Right forelimb (tissue), 1 donor: Measurements from ENCODE around the gene DDT.
"Not testable (repeated sequence)": the region's sequence is repeated elsewhere in the genome, so short reads cannot be mapped to it uniquely, and the experiment has no call there.

Source experiments
- DNase-seq: peaks from one replicate; pipeline ENCODE4 v3.0.0-alpha.2; 2018

Gene DDT

DNA sequence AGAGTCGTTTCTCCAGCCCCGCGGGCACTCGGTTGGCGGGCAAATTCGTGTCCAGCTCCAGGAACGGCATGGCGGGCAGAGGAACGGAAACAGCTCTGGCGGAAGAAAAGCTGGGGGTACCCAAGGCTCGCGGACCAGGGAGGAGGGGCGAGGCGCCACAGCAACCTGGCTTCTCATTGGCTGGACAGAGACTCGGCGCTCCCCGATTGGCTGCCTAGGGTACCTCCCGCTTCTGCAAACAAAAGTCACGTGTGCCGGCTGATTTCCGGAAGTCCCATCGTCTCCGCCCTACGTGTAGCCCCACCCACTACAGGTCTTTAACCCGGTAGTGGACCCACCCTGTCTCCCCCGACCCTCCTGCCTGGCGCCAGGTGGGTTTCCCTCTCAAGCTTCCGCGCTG, at the start of gene DDT:
TSS of gene DDT (minus strand) at position 97 of the 400 bp plus-strand sequence. CDS start at position 70, 27 bp downstream.
- DNase-seq, result not testable (repeated sequence)

DNA sequence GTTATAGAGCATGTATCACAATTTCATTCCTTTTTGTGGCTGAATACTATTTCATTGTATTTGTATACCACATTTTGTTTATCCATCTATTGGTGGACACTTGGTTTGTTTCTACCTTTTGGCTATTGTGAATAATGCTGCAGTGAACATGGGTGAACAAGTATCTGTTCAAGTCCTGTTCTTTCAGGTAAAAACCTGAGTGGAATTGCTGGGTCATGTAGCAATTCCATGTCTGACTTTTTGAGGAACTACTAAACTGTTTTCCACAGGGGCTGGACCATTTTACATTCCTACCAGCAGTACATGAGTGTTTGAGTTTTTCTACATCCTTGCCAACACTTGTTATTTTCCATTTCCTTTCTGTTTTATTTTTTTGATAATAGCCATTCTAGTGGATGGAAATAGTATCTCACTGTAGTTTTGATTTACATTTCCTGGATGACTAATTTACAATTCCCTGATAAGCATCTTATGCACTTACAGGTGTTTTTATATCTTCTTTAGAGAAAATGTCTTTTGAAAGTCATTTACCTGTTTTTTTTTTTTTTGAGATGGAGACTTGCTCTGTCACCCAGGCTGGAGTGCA, 49.1 kb upstream of the DDT start:
- DNase-seq, result no peak

DNA sequence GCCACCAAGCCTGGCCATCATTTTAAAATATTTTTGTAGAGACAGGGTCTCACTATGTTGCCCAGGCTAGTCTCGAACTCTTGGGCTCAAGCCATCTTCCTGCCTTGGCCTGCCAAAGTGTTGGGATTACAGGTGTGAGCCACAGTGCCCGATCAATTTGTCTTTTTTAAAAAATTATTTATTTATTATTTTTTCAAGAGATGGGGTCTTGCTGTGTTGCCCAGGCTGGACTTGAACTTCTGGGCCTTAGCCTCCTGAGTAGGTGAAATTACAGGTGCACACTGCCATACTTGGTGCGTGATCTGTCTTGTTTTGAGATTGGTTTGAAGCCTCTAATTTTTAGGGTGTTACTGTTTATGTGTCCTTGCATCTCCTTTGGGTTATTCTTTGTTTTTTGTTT, 47.1 kb upstream of the DDT start:
- DNase-seq, result no peak

DNA sequence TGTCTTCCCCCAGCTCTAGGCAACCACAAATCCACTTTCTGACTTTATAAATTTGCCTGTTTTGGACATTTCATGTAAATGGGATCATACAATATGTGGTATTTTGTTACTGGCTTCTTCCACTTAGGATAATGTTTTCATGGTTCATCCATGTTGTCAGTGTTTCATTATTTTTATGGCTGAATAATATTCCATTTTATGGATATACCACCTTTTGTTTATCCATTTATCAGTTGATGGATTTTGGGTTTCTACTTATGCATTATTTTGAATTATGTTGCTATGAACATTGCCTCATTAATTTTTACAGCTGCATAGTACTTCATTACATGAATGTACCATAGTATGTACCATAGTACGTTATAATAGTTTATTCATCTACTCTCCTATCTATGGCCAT, 41.9 kb upstream of the DDT start:
- DNase-seq, result no peak

DNA sequence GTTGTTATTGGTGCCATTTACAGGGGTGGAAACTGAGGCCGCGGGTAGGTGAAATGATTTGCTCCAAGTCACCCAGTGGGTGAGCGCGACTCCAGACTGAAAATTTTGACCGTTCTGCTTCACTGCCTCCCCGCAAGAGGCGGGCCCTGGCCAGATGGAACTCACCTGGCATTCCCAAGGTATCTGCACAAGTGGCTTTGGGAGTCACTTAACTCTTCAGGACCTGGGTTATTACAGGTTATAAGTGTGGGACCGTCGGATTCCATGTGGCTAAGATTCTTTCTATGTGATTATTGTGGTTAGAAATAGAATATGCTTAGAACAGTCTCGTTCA, 37.5 kb upstream of the DDT start:
- DNase-seq, result no peak

DNA sequence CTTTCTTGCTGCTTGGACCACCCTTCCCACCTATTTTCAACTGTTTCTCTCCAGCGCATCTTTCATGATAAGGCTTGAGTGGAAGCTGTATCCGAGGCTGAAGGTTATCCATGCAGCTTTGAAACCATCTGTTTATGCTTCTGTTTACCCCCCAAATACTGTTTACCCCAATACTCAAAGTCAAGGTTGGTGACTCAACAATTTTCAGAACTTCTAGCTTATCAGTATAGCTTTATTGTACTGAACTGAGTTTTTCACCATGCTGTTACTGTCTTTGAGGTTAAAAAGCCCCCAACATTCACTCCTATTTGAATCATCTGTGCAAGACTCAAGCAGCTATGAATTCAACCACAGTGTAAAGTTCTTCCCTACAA, 35.8 kb upstream of the DDT start:
- no peak for DNase-seq

DNA sequence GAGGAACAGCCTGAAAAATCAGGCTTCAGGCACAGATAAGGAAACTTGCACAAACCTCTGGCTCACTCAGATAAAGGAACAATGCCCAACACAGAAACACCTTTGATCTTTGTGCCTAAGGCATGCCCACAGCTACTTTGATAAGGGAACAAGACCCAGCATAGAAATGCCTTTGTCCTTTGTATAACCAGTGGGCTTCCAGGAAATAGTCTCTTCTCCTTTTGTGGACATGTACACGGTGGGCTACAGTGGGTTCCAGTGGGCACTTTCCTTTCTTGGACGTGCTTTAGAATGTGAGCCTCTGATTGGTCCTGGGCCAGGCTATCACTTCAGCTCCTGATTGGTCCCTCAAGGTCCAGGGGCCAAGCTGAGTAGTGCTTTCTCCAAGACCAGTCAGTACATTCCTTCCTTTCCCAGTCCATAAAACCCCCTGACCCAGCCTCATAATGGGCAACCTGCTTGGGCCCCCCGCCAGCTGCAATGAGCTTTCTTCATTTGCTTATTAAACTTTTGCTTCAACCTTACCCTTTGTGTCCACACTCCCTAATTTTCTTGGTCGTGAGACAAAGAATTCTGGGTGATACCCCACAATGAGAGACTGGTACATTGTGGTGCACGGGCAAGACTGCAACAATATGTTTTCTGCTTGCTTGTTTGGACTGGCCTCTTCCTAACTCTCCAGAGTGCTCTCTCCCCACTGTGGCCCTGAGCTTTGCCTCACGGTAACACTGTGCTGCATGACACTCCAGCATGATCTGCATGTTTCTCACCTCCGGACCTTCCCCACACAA, 35.2 kb upstream of the DDT start:
- no peak for DNase-seq

DNA sequence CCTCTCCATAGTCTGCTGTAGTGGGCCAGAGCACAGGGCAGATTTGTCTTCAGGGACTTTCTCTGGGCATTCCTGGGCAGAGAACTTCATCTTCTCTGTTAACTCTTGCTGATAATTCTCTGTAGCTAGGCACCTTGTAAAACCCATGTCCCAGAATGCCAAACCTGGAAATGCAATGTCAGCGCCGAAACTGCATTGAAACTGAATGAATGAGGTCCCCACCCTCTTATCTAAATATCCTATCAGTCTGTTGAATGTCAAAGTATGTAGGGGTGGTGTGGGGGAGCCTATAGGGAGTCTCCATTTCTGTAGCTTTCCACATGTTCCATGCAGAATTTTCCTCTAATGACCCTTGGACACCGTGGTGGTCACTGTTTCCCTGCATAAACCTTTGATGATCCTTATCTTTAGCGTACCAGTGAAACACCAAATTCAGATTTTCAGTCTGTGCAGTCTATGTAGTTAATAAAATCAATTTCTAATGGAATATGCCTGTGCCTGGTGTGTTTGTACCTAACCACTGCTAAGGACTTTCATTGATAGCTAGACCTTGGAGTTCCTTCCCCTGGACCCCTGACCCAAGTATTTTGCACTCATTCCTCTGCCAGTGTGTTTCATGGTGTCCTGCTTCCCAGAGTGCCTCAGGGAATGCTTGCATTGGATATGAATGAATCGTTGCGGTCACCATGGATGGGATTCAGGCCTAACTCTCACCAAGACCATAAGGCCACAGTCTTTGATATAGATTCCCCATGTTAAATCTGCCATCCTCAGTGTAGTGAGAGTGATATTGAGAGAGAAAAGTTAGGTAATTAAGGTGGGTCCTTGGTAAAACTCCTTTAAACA, 34.4 kb upstream of the DDT start:
- DNase-seq, result no peak

DNA sequence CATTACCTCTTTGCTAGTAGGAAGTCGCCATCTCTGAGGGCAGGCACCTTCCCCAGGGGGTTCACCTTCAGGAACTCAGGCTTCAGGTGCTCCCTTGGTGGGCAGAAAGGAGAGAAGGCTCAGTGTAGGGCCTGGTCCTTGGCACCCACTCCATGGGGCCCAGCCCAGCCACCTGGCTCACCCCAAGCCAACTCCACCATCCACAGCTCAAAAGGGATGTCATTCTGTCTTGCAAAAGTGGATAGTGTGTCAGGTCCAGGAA, 33.7 kb upstream of the DDT start:
- DNase-seq, result no peak

DNA sequence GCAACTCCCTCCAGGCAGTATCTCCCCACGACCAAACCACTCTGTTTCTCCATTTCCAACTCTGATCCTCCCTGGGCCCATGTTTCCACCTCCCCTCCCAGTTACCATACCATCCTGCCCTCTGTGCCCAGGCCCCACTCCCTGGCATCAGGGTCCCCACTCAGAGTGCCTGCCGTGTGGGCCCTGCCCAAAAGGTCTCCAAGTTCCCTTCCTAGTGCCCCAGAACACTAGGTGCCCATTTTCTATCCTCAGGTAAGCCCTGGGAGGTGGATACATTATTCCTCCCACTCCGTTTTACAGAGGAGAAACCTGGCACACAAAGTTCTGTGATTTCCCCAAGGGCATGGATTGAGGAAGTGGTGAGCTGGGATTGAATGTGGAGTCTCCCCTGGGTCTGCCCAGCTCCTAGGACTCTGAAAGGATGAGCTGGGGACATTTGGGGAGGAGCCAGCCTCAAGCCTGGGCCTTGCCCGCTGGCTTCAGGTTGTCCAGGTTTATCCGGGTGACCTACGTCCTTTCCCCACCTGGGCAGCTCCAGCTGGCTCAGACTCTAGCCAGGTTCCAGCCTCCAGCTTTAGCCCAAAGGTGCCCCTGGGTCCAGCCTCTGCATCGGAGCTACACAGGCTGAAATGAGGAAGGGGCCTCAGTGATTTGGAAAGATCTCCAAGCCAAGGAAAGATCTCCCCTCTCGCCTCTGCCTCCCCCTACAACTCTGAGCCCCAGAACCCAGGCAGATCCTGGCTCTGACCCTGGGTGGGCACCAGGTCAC, 33.2 kb upstream of the DDT start:
- DNase-seq, result no peak

DNA sequence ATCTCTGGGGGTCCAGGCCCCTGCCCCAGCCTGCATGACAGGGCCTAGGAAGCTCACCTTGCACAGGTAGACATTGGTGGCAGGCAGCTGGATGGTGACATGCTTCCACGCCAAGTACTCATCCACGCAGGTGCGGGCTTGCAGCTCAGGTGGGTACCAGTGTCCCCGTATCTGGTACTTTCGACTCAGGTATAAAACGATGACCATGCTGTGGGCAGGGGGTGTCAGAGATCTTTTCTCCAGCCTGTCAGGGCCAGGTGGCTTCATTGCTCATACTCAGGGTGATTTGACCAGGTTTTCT, 32.6 kb upstream of the DDT start:
- no peak for DNase-seq

DNA sequence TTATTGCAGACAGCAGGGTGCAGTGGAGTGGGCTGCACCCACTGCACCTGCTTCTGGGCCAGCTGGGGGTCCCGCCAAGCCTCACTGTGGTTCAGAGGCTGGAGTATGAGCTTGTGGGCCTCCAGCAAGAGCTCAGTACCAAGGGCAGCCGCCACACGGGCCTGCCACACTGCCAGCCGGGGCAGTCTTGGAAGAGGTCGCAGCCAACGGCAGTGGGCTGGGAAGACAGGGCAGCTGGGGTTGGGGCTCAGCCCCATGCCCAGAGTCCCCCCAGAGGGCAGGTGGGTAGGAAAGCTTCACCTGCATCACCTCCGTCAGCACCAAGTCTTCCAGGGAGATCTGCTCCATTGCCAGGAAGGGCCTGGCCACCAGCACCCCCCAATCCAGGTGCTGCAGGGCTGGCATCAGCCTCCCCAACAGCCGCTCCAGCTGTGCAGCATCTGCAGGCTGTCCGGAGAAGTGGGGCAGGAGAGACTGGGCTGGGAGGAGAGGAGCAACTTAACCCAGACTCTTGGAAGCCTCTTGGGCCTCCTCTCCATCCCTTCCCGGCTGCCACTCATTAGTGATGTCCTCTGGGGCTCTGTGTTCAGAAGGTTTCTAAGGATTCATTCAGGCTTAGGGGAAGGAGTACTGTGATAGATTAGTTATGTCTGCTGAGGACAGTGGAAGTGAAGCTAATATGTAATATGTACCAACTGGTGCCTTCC, 32.1 kb upstream of the DDT start:
- no peak for DNase-seq

DNA sequence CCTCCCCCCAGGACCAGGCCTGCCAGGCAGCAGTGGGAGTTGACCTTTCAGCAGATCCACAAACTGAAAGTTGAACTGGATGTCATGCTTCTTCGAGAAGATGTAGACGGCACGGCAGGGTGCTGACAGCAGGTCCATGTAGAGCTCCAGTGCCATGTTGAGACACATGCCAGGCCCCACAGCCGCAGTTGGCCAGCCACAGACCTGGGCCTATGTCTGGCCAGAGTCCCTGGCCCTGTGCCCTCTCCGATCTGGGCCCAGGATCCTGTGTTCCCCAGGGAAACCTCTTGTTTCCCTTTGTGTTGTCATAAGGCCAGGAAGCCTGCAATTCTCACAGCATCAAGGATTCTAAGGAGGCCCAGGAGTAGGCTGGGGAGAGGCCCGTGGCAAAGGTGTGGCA, 31.0 kb upstream of the DDT start, which contains the start of gene GSTT4:
TSS of gene GSTT4 (minus strand) at position 253 of the 400 bp plus-strand sequence. CDS start at position 156, 97 bp downstream.
- no peak for DNase-seq

DNA sequence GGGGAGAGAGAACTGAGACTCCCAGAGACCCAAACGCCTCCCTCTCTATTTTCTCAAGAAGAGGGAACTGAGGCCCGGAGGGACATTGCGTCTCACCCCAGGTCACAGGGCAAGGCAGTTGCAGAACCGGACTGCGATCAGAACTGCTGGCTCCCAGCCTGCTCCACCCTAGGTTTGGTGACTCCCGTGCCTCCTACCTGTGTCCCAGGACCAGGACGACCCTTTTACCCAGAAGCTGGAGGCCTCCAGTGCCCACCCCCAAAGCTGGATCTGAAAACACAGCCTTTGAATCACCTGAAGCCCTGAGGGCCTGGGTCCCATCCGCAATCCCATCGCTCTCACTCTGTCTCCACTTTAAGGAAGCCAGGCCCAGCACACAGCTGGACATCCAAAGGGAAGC, 29.6 kb upstream of the DDT start:
- no peak for DNase-seq

DNA sequence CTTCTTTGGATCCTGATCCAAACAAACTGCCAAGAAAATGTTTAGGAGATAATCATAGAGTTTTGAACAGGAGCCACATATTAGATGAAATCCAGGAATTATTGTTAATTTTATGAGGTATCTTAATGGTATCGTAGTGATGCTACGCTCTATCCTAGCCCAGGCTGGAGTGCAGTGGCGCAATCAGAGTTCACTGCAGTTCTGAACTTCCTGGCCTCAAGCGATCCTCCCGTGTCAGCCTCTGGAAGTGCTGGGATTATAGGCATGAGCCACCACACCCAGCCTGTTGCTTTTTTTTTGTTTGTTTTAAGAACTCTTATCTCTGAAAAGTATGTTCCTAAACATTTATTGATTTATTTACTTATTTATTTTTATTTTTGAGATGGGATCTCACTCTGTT, 28.6 kb upstream of the DDT start:
- DNase-seq, result no peak

DNA sequence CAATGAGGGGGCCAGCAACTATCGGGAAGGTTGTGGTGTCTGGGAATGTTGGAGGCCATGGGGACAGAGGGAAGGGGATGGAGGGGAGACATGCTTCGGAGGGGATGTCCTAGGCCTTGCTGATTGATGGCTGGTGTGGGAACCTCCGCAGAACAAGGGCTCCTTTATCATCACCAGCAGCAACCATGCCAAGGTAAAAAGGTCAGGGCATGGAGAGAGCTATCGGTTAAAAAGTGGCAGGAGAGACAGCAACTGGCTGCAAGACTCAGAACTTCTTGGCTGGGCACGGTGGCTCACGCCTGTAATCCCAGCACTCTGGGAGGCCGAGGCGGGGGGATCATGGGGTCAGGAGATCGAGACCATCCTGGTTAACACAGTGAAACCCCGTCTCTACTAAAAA, 28.0 kb upstream of the DDT start:
- DNase-seq, result no peak

DNA sequence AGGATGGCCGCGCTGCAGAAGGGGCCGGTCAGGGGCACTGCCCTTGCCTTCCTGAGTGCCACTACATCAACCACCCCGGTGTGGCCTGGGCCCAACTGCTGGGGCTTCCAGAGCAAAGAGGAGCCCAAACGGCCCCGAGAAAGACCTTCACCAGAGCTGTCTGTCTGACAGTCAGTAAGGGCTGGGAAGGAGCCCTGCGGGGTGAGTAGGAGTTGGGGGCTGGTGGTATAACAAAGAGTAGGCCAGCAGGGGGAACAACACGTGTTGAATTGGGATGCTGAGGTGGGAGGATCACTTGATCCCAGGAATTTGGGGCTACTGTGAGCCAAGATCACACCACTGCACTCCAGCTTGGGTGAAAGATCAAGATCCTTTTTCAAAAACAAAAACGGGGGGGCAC, 27.1 kb upstream of the DDT start:
- no peak for DNase-seq

DNA sequence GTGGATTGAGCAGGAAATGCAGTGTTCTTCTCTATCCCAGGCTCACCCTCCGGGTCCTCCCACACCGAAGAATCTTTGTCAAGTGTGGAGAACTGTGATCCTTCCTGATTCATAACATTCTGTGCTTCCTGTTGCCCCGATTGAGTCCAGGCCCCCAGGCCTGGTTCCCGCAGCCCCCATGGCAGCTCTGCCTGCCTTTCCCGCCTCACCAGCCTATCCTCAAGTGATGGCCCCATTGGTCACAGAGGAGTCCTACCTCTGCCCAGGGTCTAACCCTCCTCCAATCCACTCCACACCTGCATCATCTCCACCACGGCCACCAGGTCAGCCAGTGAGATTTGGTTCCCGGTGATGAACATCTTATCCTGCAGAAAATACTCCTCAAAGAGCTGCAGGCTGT, 25.5 kb upstream of the DDT start:
- not testable (repeated sequence) for DNase-seq

DNA sequence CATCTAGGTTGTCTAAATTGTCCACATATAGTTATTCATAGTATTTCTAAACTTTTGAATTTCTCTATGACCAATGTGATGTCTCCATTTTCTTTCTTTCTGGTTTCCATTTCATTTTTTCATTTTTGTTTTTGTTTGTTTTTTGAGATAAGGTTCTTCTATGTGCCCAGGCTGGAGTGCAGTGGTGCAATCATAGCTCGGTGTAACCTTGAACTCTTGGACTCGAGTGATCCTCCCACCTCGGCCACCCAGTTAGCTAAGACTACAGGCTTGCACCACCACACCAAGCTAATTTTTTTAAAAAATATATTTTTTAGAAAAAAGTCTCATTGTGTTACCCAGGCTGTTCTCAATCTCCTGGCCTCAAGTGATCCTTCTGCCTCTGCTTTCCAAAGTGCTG, 22.9 kb upstream of the DDT start:
- DNase-seq, result no peak

DNA sequence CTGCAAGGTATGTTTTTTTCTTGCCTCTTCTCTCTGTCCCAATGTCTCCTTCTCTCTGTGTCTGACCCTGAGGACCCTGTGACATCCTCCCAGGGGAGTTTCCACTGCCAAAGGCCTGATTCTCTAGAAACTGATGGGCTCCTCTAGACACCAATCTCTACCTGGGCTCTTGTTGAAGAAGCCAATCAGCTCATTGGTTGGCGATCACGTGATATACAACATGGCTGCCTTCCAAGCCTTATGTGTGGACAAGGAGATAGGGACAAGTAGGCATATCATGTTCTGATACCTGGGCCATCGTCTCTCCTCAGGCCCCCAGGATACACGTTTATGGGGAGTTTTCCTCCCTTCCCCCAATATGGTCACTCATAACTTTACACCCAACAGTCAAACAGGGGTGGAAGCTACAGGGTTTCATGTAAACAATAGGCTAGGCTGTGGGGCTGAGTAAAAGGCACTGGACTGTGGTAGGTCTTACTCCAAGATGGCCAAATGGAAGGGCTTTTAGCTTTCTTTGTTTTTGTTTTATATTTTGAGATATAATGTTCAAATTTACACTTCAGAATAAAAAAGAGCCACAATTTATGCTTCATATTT, 19.4 kb upstream of the DDT start:
- DNase-seq, result not testable (repeated sequence)

DNA sequence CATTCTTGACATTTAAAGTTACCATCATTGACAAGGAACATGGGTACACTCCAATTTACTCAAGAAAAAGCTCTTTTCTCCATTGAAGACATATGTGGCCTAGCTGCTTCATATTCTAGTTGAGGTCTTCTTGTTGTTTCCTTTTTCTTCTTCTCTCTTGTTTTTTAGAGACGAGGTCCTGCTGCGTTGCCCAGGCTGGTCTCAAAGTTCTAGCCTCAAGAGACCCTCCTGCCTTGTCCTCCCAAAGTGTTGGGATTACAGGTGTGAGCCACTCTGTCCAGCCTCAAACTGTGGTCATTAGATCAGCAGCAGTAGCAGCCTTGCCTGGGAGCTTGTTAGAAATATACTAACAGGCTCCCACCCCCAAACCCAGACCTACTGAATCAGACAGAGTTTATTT, 18.8 kb upstream of the DDT start:
- DNase-seq, result not testable (repeated sequence)

DNA sequence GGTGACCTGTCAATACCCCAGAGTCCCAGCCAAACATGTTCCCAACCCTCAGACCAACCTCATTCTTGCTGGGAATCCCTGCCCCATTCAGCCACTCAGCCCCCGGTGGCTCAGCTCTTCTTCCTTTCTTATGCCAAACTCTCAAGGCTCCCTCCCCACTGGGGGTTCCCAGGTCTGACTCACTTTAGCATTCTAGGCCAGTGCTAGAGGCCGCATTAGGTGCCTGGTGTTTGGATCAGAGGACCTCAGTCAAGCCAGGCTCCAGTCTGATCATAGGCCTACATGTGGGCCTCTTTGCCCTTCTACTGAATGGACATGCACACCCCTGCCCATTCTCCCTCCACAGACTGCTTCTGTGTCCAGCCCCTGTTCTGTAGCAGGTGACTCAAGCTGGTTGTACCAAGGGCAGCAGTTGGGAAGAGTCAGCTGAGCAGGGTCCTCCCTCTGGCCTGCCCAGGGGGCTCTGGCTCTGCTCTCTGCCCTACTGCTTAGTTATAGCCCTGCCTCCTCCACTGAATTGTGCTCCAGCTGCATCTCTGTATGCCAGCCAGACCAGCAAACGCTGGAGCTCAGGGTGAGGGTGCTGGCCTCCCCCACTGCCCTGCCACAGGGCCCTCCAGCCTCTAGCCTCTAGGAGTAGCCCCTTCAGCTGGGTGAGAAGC, 15.5 kb upstream of the DDT start:
- DNase-seq, result not testable (repeated sequence)
